CD4-positive, CD25-positive, alpha-beta regulatory T cell (primary cell): ENCODE measurements around the gene SBK3. TPM values are rescaled to one million over a fixed set of nuclear protein-coding genes. Genes with fewer than 3 reads are reported as not detected.
A peak's percentile ranks its signal among the peaks of the same experiment; 100 is the strongest.
"Not testable (repeated sequence)": the region's sequence is repeated elsewhere in the genome, so short reads cannot be mapped to it uniquely, and the experiment has no call there.

Experiments
- ATAC-seq, 2 donors: fragments of 150-1000 bp; cut with Tn5 transposase; one replicate each; pipeline ENCODE4 v1.10.0; 2021; ENCODE audit warnings: low read depth in 2 of 2, moderate number of reproducible peaks in 2 of 2, moderate library complexity in 1 of 2
- DNase-seq, 3 donors: peaks; one replicate each; pipeline versions ENCODE4 v3.0.0 to v3.0.0-alpha.2; 2012 to 2022; ENCODE audit warnings: mixed read lengths in 1 of 3
- H3K27ac ChIP-seq: one replicate; pipeline ENCODE4 v1.7.0; 2013; ENCODE audit warnings: mild to moderate bottlenecking, low read length; ENCODE audit not compliant: insufficient read depth, poor library complexity, severe bottlenecking
- H3K27me3 ChIP-seq: one replicate; pipeline ENCODE4 v1.7.0; 2013; ENCODE audit warnings: low read length; ENCODE audit not compliant: control insufficient read depth, insufficient read depth
- H3K36me3 ChIP-seq: one replicate; pipeline ENCODE4 v1.7.0; 2013; ENCODE audit warnings: mild to moderate bottlenecking, low read length, moderate library complexity; ENCODE audit not compliant: control insufficient read depth, insufficient read depth
- H3K4me1 ChIP-seq: 2 replicates; pipeline ENCODE4 v1.7.0; 2013; ENCODE audit warnings: mild to moderate bottlenecking, low read length; ENCODE audit not compliant: insufficient read depth, control insufficient read depth, poor library complexity, severe bottlenecking
- H3K4me3 ChIP-seq: one replicate; pipeline ENCODE4 v1.7.0; 2013; ENCODE audit warnings: low read depth, mild to moderate bottlenecking, low read length, moderate library complexity
- H3K9me3 ChIP-seq, 2 experiments: 1 replicate in 1 of 2; 2 replicates in 1 of 2; pipeline ENCODE4 v1.7.0; 2013; ENCODE audit warnings: low read length in 2 of 2, mild to moderate bottlenecking in 1 of 2, moderate library complexity in 1 of 2; ENCODE audit not compliant: control insufficient read depth in 2 of 2
- H3K27ac Mint-ChIP-seq, 3 donors: one replicate each; pipeline ENCODE4 v1.8.0; 2020 to 2022; ENCODE audit warnings: mild to moderate bottlenecking in 3 of 3, mixed read lengths in 3 of 3, moderate library complexity in 2 of 3
- H3K27me3 Mint-ChIP-seq: one replicate; pipeline ENCODE4 v1.8.0; 2022; ENCODE audit warnings: mild to moderate bottlenecking, mixed read lengths
- H3K36me3 Mint-ChIP-seq: one replicate; pipeline ENCODE4 v1.8.0; 2020; ENCODE audit warnings: mixed read lengths
- H3K4me1 Mint-ChIP-seq, 4 donors: one replicate each; pipeline ENCODE4 v1.8.0; 2020 to 2022; ENCODE audit warnings: mixed read lengths in 4 of 4, mild to moderate bottlenecking in 1 of 4
- H3K4me3 Mint-ChIP-seq, 4 donors: one replicate each; pipeline ENCODE4 v1.8.0; 2020 to 2022; ENCODE audit warnings: mild to moderate bottlenecking in 4 of 4, mixed read lengths in 4 of 4, moderate library complexity in 3 of 4
- H3K9me3 Mint-ChIP-seq, 7 donors: one replicate each; pipeline ENCODE4 v1.8.0; 2020 to 2022; ENCODE audit warnings: mixed read lengths in 7 of 7, mild to moderate bottlenecking in 3 of 7, moderate library complexity in 2 of 7
- polyA plus RNA-seq, 4 donors: library from polyadenylated mRNA; unstranded; fragments of 300-500 nt; fragmentation: Illumina TruSeq; gene quantifications; one replicate each; pipeline ENCODE4 v1.2.3, GENCODE V29; 2021
- total RNA-seq: library from RNA; stranded (reverse); gene quantifications from one replicate; pipeline ENCODE4 v1.2.3, GENCODE V29; 2022

Gene SBK3
- total and polyA plus RNA-seq, 5 donors from 2014 or later, result not detected

GRCh38 chr19:55580628-55581144 is 35.3 kb upstream of the SBK3 start, which contains the start of gene ZNF579:
Gene ZNF579 (minus strand): TSS chr19:55580848. CDS start chr19:55579639, 1,209 bp downstream.
- DNase-seq, result peak; percentile 48 to 82 (median 66)
- Mint-ChIP-seq H3K9me3 (peaks cover 0 to 3% (median 0%) of the 10 kb centered on the region in 7 donors), H3K27ac (peak within 1 kb of the TSS; percentile 58 to 96 (median 94)), H3K4me3 (peak within 1 kb of the TSS; percentile 88 to 94 (median 92)), H3K27me3 (peaks cover 14% of the 10 kb centered on the region), H3K36me3 (peaks cover 13% of the 10 kb centered on the region), H3K4me1 (peaks cover 16 to 30% (median 20%) of the 10 kb centered on the region in 4 donors)
- peak within 1 kb of the TSS; percentile 75 for H3K4me3 ChIP-seq
- no peaks in the 10 kb centered on the region for H3K27me3 ChIP-seq
- no peaks in the 10 kb centered on the region for H3K9me3 ChIP-seq
- H3K27ac ChIP-seq, result peak within 1 kb of the TSS; percentile 77
- H3K4me1 ChIP-seq, result peaks cover 14% of the 10 kb centered on the region
- ATAC-seq, result peak; percentile 46 to 65
- H3K36me3 ChIP-seq, result no peaks in the 10 kb centered on the region

- Mint-ChIP-seq H3K36me3 (peaks cover 13% of the 10 kb centered on the region), H3K27ac (peak overlapping the region; percentile 58 to 96 (median 94)), H3K4me3 (peak overlapping the region; percentile 88 to 94 (median 92)), H3K4me1 (peaks cover 11 to 25% (median 18%) of the 10 kb centered on the region in 4 donors), H3K27me3 (peaks cover 10% of the 10 kb centered on the region), H3K9me3 (peaks cover 0 to 3% (median 0%) of the 10 kb centered on the region in 7 donors)
- H3K9me3 ChIP-seq, result no peaks in the 10 kb centered on the region
- peak in 1 of 3 donors; percentile 18 for DNase-seq
- H3K27ac ChIP-seq, result peak overlapping the region; percentile 77
- no peaks in the 10 kb centered on the region for H3K36me3 ChIP-seq
- peak in 1 of 2 donors; percentile 29 for ATAC-seq
- peaks cover 13% of the 10 kb centered on the region for H3K4me1 ChIP-seq
- H3K4me3 ChIP-seq, result peak overlapping the region; percentile 54
- no peaks in the 10 kb centered on the region for H3K27me3 ChIP-seq
These were observed 34.7 kb upstream of the SBK3 start for GRCh38 chr19:55579766-55580621.

GRCh38 chr19:55578761-55579747 is 33.7 kb upstream of the SBK3 start:
- H3K27ac ChIP-seq, result no peak overlapping the region
- ATAC-seq (no peak), DNase-seq (no peak)
- H3K36me3 ChIP-seq, result no peaks in the 10 kb centered on the region
- Mint-ChIP-seq H3K9me3 (peaks cover 0 to 3% (median 0%) of the 10 kb centered on the region in 7 donors), H3K4me3 (peak overlapping the region; percentile 88 to 94 (median 92)), H3K27me3 (peaks cover 5% of the 10 kb centered on the region), H3K4me1 (peaks cover 11 to 25% (median 18%) of the 10 kb centered on the region in 4 donors), H3K36me3 (peaks cover 13% of the 10 kb centered on the region), H3K27ac (peak overlapping the region in 2 of 3 donors; percentile 94 to 96)
- H3K4me3 ChIP-seq, result peak overlapping the region; percentile 54
- no peaks in the 10 kb centered on the region for H3K27me3 ChIP-seq
- H3K4me1 ChIP-seq, result peaks cover 13% of the 10 kb centered on the region
- no peaks in the 10 kb centered on the region for H3K9me3 ChIP-seq

- no peak for ATAC-seq
- H3K4me1 ChIP-seq, result peaks cover 13% of the 10 kb centered on the region
- Mint-ChIP-seq H3K4me3 (no peak overlapping the region), H3K9me3 (peaks cover 0 to 3% (median 0%) of the 10 kb centered on the region in 7 donors), H3K27ac (no peak overlapping the region), H3K36me3 (peaks cover 13% of the 10 kb centered on the region), H3K27me3 (peaks cover 5% of the 10 kb centered on the region), H3K4me1 (peaks cover 11 to 25% (median 18%) of the 10 kb centered on the region in 4 donors)
- no peak overlapping the region for H3K4me3 ChIP-seq
- no peak for DNase-seq
- H3K27me3 ChIP-seq, result no peaks in the 10 kb centered on the region
- H3K36me3 ChIP-seq, result no peaks in the 10 kb centered on the region
- no peak overlapping the region for H3K27ac ChIP-seq
- no peaks in the 10 kb centered on the region for H3K9me3 ChIP-seq
These were observed 32.9 kb upstream of the SBK3 start for GRCh38 chr19:55578031-55578760.

- H3K9me3 Mint-ChIP-seq, result peaks cover 0 to 3% (median 0%) of the 10 kb centered on the region in 7 donors
- peaks cover 5% of the 10 kb centered on the region for H3K27me3 Mint-ChIP-seq
- H3K4me3 Mint-ChIP-seq, result peak overlapping the region; percentile 53 to 66 (median 64)
- H3K9me3 ChIP-seq, result no peaks in the 10 kb centered on the region
- peak overlapping the region in 1 of 3 donors; percentile 89 for H3K27ac Mint-ChIP-seq
- peaks cover 11 to 19% (median 14%) of the 10 kb centered on the region in 4 donors for H3K4me1 Mint-ChIP-seq
- ATAC-seq (no peak), DNase-seq (no peak)
- no peaks in the 10 kb centered on the region for H3K36me3 ChIP-seq
- H3K4me3 ChIP-seq, result no peak overlapping the region
- no peaks in the 10 kb centered on the region for H3K27me3 ChIP-seq
- peaks cover 13% of the 10 kb centered on the region for H3K36me3 Mint-ChIP-seq
- no peak overlapping the region for H3K27ac ChIP-seq
- peaks cover 13% of the 10 kb centered on the region for H3K4me1 ChIP-seq
These were observed 31.4 kb upstream of the SBK3 start for GRCh38 chr19:55576746-55577145.

- H3K27ac ChIP-seq, H3K27me3 Mint-ChIP-seq, DNase-seq, H3K4me1 Mint-ChIP-seq, H3K4me3 Mint-ChIP-seq, H3K27ac Mint-ChIP-seq, H3K36me3 Mint-ChIP-seq, ATAC-seq, H3K4me3 ChIP-seq, H3K9me3 ChIP-seq, H3K27me3 ChIP-seq, H3K36me3 ChIP-seq, H3K4me1 ChIP-seq, H3K9me3 Mint-ChIP-seq: not testable (repeated sequence)
These were observed 28.6 kb upstream of the SBK3 start for GRCh38 chr19:55573929-55574328.

GRCh38 chr19:55569477-55569876 is 24.1 kb upstream of the SBK3 start:
- peaks cover 17% of the 10 kb centered on the region for H3K27me3 Mint-ChIP-seq

More at GRCh38 chr19:55569477-55569876, 24.1 kb upstream of the SBK3 start:
- H3K4me3 Mint-ChIP-seq, H3K36me3 ChIP-seq, H3K9me3 ChIP-seq, H3K4me3 ChIP-seq, H3K4me1 ChIP-seq, H3K27me3 ChIP-seq, H3K27ac ChIP-seq, DNase-seq, H3K4me1 Mint-ChIP-seq, H3K27ac Mint-ChIP-seq, ATAC-seq, H3K9me3 Mint-ChIP-seq, H3K36me3 Mint-ChIP-seq: not testable (repeated sequence)
